Stimulated activated CD8-positive, alpha-beta memory T cell treated with anti-CD3 and anti-CD28 coated beads, Interleukin-12 subunit alpha, Interleukin-12 subunit beta, amount 100 ng/mL, for 4 hours (primary cell): ENCODE data around the gene PSRC1.
"Not testable (repeated sequence)": the region's sequence is repeated elsewhere in the genome, so short reads cannot be mapped to it uniquely, and the experiment has no call there.

Experiments
- DNase-seq: peaks from one replicate; pipeline ENCODE4 v3.0.0-alpha.2; 2020; ENCODE audit warnings: low read depth

PSRC1 gene

GRCh38 chr1:109282952-109283747 lies at the start of gene PSRC1:
Gene PSRC1 (minus strand): TSS chr1:109283145.
- peak; percentile 79 for DNase-seq

- DNase-seq = no peak
Measured at GRCh38 chr1:109331113-109331512, 48.2 kb upstream of the PSRC1 start.

- DNase-seq = no peak
Measured at GRCh38 chr1:109327285-109327684, 44.3 kb upstream of the PSRC1 start.

GRCh38 chr1:109322974-109323373 lies 40.0 kb upstream of the PSRC1 start:
- no peak for DNase-seq

GRCh38 chr1:109319114-109319513 lies 36.2 kb upstream of the PSRC1 start:
- DNase-seq = no peak

- DNase-seq = no peak
Measured at GRCh38 chr1:109316506-109316905, 33.6 kb upstream of the PSRC1 start.

GRCh38 chr1:109315288-109315687 lies 32.3 kb upstream of the PSRC1 start:
- DNase-seq = no peak

GRCh38 chr1:109314795-109315194 lies 31.9 kb upstream of the PSRC1 start:
- no peak for DNase-seq

- DNase-seq = no peak
Measured at GRCh38 chr1:109312978-109313775, 30.2 kb upstream of the PSRC1 start.

GRCh38 chr1:109312246-109312645 lies 29.3 kb upstream of the PSRC1 start:
- no peak for DNase-seq

- DNase-seq = no peak
Measured at GRCh38 chr1:109309347-109309746, 26.4 kb upstream of the PSRC1 start.

GRCh38 chr1:109307274-109308021 lies 24.5 kb upstream of the PSRC1 start:
- DNase-seq = no peak

GRCh38 chr1:109306832-109307273 lies 23.9 kb upstream of the PSRC1 start, which contains the start of gene MYBPHL:
Gene MYBPHL (minus strand): TSS chr1:109307011. CDS start chr1:109306991, 20 bp downstream.
- no peak for DNase-seq

- DNase-seq = not testable (repeated sequence)
Measured at GRCh38 chr1:109305991-109306390, 23.0 kb upstream of the PSRC1 start.

- no peak for DNase-seq
Measured at GRCh38 chr1:109304226-109304920, 21.4 kb upstream of the PSRC1 start.

GRCh38 chr1:109301874-109302273 lies 18.9 kb upstream of the PSRC1 start:
- DNase-seq = no peak

GRCh38 chr1:109300650-109301151 lies 17.8 kb upstream of the PSRC1 start:
- DNase-seq = no peak

- no peak for DNase-seq
Measured at GRCh38 chr1:109299558-109300343, 16.8 kb upstream of the PSRC1 start.

GRCh38 chr1:109298666-109299557 lies 16.0 kb upstream of the PSRC1 start:
- no peak for DNase-seq

- no peak for DNase-seq
Measured at GRCh38 chr1:109296782-109297181, 13.8 kb upstream of the PSRC1 start.
